Activated naive CD4-positive, alpha-beta T cell treated with Interleukin-2 at 50 U/mL for 16 hours (primary cell): ENCODE measurements around the gene HCAR3.
"Not testable (repeated sequence)": the region's sequence is repeated elsewhere in the genome, so short reads cannot be mapped to it uniquely, and the experiment has no call there.

Experiments used
- DNase-seq: peaks from one replicate; pipeline ENCODE4 v3.0.0-alpha.2; 2020

The HCAR3 gene

GRCh38 chr12:122721057-122721545 is 4.5 kb upstream of the HCAR3 start:
- DNase-seq, result no peak

GRCh38 chr12:122715211-122715610 is 1.4 kb downstream of the HCAR3 start:
- DNase-seq, result not testable (repeated sequence)

DNA sequence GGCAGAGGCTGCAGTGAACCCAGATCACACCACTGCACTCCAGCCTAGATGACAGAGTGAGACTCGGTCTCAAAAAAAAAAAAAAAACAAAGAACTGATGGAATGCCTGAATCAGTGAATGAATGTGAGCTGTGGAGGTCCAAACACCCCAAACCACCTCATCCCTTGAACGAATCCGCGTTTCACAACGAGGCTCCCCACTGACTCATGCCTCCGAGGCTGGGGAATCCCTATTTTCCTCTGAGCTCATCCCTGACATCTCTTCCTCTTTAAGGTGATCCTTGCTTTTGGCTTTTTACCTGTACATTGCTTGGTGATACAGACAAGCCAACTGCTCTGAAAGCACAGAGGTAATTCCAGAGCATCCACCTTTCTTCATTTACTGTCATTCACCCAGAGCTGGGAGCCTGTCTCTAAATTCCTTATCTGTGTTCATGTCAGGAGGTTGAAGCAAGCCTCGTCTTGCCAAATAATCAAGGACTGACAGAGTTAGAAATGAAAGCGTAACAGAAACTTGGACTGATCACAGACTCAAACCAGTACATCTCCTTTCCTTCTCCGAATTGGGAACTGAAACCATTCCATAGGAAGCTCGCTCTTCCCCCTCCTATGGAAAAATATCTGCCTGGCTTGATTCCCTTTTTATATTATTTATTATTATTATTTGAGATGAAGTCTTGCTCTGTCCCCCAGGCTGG is 3.0 kb downstream of the HCAR3 start:
- not testable (repeated sequence) for DNase-seq

- DNase-seq, result not testable (repeated sequence)
Observed at GRCh38 chr12:122711266-122711665, 5.3 kb downstream of the HCAR3 start.

GRCh38 chr12:122710341-122710740 is 6.3 kb downstream of the HCAR3 start:
- DNase-seq, result not testable (repeated sequence)

DNA sequence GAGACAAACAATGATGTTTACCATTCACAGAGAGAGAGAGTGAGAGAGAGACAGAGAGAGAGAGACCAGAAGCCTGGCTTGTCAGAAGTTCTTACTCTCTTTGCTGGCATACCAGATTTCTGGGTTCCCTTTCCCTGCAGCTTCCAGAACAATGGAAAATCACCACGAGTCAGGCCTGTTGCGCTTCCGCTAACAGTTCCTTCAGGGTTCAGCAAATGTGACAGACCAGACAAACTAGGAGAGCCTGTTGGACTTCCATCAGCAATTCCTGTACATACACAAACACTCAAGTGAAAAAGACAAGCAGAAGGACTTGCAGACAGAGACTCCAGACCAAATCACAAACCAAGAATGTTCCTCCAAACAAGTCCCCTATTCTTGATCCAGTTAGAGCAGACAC is 7.3 kb downstream of the HCAR3 start:
- DNase-seq, result not testable (repeated sequence)

- DNase-seq, result not testable (repeated sequence)
Observed at GRCh38 chr12:122703841-122704240, 12.8 kb downstream of the HCAR3 start.

- not testable (repeated sequence) for DNase-seq
Observed at GRCh38 chr12:122702890-122703611, 13.6 kb downstream of the HCAR3 start, which contains the start of gene HCAR2. Gene HCAR2 (minus strand): TSS chr12:122703357. CDS start chr12:122703283, 74 bp downstream.

DNA sequence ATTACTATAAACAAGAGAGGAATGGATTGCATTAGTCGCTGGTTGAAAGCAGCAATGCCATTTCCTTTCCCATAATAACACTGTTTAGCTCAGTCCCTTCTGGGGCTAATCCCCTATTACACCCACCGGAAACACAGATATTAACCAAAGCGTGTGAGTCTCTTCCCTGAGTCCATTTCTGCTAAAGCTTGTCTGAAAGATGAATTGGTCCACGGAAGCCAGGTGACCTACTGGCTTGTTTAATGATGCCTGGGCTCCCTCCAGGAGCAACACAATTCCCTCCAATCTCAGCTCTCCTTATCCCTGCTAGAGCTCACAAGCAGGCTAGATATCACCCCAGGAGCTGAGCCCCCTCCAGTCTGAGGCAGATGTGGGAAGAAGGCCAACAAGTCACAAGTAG is 15.1 kb downstream of the HCAR3 start:
- DNase-seq, result not testable (repeated sequence)

DNA sequence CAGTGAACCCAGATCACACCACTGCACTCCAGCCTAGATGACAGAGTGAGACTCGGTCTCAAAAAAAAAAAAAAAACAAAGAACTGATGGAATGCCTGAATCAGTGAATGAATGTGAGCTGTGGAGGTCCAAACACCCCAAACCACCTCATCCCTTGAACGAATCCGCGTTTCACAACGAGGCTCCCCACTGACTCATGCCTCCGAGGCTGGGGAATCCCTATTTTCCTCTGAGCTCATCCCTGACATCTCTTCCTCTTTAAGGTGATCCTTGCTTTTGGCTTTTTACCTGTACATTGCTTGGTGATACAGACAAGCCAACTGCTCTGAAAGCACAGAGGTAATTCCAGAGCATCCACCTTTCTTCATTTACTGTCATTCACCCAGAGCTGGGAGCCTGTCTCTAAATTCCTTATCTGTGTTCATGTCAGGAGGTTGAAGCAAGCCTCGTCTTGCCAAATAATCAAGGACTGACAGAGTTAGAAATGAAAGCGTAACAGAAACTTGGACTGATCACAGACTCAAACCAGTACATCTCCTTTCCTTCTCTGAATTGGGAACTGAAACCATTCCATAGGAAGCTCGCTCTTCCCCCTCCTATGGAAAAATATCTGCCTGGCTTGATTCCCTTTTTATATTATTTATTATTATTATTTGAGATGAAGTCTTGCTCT is 16.4 kb downstream of the HCAR3 start:
- DNase-seq, result not testable (repeated sequence)

GRCh38 chr12:122696922-122697321 is 19.7 kb downstream of the HCAR3 start:
- DNase-seq, result not testable (repeated sequence)

- DNase-seq, result no peak
Observed at GRCh38 chr12:122691566-122691965, 25.0 kb downstream of the HCAR3 start.

GRCh38 chr12:122688291-122688690 is 28.3 kb downstream of the HCAR3 start:
- no peak for DNase-seq

GRCh38 chr12:122687086-122687485 is 29.5 kb downstream of the HCAR3 start:
- DNase-seq, result no peak

- DNase-seq, result no peak
Observed at GRCh38 chr12:122686538-122686937, 30.1 kb downstream of the HCAR3 start.

DNA sequence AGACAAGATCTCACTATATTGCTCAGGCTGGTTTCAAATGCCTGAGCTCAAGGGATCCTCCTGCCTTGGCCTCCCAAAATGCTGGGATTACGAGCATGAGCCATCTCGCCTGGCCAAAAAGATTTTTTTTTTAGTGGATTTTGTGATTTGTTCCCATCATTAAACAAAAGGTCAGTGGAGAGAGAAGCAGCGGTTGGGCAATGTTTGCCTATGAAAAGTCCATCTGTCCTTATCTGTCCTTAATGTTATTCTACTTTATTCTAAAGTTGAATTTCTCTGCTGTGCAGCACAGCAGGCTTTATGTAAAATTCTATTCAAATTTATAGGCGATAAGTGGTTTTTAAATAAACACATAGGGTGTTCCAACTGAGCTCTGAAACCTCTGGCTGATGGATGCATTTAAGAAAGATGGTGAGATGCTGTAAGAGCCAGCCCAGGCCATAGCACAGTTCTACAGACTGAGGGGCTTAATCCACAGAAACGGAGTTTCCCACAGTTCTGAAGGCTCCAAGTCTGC is 32.3 kb downstream of the HCAR3 start:
- DNase-seq, result no peak

DNA sequence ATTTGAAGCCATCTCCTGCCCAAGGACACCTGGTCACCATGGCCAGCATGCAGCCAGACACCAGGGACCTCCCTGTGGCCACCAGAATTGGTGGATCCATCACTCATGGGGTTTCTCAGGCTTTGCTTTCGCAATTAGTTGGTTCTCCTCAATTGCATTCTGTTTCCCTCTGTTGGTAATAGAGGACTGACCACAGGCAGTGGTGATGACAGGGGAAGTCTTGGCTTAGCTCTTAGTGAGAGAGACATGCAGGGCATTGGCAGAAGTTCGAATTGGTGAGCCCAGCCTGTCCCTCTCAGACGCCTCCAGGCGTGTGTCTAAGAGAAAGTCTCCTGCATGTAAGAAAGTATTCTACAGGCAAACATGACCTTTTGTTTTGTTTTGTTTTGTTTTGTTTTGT is 34.8 kb downstream of the HCAR3 start:
- no peak for DNase-seq

- DNase-seq, result not testable (repeated sequence)
Observed at GRCh38 chr12:122680989-122681388, 35.6 kb downstream of the HCAR3 start.

- DNase-seq, result not testable (repeated sequence)
Observed at GRCh38 chr12:122676781-122677180, 39.8 kb downstream of the HCAR3 start.

- DNase-seq, result not testable (repeated sequence)
Observed at GRCh38 chr12:122676015-122676414, 40.6 kb downstream of the HCAR3 start.

- DNase-seq, result no peak
Observed at GRCh38 chr12:122672515-122672914, 44.1 kb downstream of the HCAR3 start.

- DNase-seq, result no peak
Observed at GRCh38 chr12:122669397-122670070, 47.1 kb downstream of the HCAR3 start.

GRCh38 chr12:122668268-122668667 is 48.3 kb downstream of the HCAR3 start:
- DNase-seq, result no peak
